ENCODE data around the gene CCDC107. TPM values are rescaled to one million over a fixed set of nuclear protein-coding genes. Genes with fewer than 3 reads are reported as not detected.

Gene CCDC107
- total and polyA plus RNA-seq, 2 of the 13 experiments (the other 11 are each of a cell fraction or from before 2014, with no cell fraction given) = 7.1 to 15.2 TPM

DNA sequence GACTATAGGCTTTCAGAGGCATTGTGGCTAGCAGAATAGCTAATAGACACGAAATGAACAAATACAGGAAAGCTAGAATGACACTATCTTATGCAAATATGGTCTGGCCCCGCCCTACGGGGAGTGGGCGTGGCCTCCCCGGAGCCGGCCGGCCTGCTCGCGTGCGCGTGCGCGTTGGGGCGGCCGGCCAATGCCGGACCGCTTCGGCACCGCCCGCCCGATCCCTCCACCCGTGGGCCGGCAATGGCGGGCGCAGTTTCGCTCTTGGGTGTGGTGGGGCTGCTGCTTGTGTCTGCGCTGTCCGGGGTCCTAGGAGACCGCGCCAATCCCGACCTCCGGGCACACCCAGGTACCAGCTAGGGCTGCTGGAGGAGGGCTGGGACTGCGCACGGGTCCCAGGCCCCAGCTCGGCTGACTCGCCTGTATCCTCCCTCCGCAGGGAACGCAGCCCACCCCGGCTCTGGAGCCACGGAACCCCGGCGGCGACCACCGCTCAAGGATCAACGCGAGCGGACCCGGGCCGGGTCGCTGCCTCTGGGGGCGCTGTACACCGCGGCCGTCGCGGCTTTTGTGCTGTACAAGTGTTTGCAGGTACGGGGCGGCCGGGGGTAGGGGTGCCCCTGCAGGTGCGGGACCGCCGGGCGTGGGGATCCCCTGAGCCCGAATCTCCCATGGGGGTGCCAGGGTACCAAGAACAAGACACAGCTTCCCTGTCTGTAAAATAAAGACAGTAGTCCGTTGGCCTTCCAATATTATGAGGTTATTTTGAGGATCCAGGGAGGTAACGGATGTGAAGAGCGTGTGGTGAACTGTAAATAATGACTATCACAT lies at the start of gene CCDC107 (continued):
- TF ChIP-seq GFI1 (CRISPR knock-in tag; IDR thresholded peaks at IDR 0.05; ENCODE audit: borderline replicate concordance) = peak; percentile 78; the same call in 1 of the 2 replicates
- peak; percentile 73; the same call in 1 of the 2 replicates for TF ChIP-seq KDM4B (CRISPR knock-in tag; IDR thresholded peaks at IDR 0.05)
- TF ChIP-seq KLF9 (CRISPR knock-in tag; IDR thresholded peaks at IDR 0.05; ENCODE audit: low read depth) = no peak
- no peak for TF ChIP-seq ZNF224 (CRISPR knock-in tag; IDR thresholded peaks at IDR 0.05)
- no peak for TF ChIP-seq ZSCAN22 (CRISPR knock-in tag; IDR thresholded peaks at IDR 0.05)
- TF ChIP-seq PHF20 (CRISPR knock-in tag; IDR thresholded peaks at IDR 0.05) = no peak; the same call in 1 of the 2 replicates
- no peak for TF ChIP-seq REXO4 (CRISPR knock-in tag; IDR thresholded peaks at IDR 0.05; ENCODE audit: borderline replicate concordance)
- peak; percentile 86 for TF ChIP-seq RAD21 (CRISPR knock-in tag; IDR thresholded peaks at IDR 0.05)
- no peak for TF ChIP-seq SMAD1 (CRISPR knock-in tag; IDR thresholded peaks at IDR 0.05; ENCODE audit: borderline replicate concordance, low read depth)
- no peak; the same call in 1 of the 2 replicates for TF ChIP-seq ZNF790 (CRISPR knock-in tag; IDR thresholded peaks at IDR 0.05; ENCODE audit: borderline replicate concordance)
- TF ChIP-seq, protein P1, sequence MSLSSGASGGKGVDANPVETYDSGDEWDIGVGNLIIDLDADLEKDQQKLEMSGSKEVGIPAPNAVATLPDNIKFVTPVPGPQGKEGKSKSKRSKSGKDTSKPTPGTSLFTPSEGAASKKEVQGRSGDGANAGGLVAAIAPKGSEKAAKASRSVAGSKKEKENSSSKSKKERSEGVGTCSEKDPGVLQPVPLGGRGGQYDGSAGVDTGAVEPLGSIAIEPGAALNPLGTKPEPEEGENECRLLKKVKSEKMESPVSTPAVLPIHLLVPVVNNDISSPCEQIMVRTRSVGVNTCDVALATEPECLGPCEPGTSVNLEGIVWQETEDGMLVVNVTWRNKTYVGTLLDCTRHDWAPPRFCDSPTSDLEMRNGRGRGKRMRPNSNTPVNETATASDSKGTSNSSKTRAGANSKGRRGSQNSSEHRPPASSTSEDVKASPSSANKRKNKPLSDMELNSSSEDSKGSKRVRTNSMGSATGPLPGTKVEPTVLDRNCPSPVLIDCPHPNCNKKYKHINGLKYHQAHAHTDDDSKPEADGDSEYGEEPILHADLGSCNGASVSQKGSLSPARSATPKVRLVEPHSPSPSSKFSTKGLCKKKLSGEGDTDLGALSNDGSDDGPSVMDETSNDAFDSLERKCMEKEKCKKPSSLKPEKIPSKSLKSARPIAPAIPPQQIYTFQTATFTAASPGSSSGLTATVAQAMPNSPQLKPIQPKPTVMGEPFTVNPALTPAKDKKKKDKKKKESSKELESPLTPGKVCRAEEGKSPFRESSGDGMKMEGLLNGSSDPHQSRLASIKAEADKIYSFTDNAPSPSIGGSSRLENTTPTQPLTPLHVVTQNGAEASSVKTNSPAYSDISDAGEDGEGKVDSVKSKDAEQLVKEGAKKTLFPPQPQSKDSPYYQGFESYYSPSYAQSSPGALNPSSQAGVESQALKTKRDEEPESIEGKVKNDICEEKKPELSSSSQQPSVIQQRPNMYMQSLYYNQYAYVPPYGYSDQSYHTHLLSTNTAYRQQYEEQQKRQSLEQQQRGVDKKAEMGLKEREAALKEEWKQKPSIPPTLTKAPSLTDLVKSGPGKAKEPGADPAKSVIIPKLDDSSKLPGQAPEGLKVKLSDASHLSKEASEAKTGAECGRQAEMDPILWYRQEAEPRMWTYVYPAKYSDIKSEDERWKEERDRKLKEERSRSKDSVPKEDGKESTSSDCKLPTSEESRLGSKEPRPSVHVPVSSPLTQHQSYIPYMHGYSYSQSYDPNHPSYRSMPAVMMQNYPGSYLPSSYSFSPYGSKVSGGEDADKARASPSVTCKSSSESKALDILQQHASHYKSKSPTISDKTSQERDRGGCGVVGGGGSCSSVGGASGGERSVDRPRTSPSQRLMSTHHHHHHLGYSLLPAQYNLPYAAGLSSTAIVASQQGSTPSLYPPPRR (CRISPR knock-in tag; IDR thresholded peaks at IDR 0.05; ENCODE audit: borderline replicate concordance) = peak; percentile 31; the same call in 1 of the 2 replicates
- peak; percentile 71; the same call in 1 of the 2 replicates for TF ChIP-seq ZNF333 (CRISPR knock-in tag; IDR thresholded peaks at IDR 0.05; ENCODE audit: borderline replicate concordance)
- TF ChIP-seq, protein P2, sequence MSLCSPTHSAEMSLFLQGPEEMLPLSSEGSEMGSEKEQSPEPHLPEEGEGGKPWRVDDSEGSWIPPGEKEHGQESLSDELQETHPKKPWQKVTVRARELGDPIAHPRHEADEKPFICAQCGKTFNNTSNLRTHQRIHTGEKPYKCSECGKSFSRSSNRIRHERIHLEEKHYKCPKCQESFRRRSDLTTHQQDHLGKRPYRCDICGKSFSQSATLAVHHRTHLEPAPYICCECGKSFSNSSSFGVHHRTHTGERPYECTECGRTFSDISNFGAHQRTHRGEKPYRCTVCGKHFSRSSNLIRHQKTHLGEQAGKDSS (CRISPR knock-in tag; IDR thresholded peaks at IDR 0.05; ENCODE audit: borderline replicate concordance, low read depth) = no peak
- TF ChIP-seq SYNCRIP (IDR thresholded peaks at IDR 0.05; ENCODE audit: insufficient read depth, low read depth, low read length) = no peak
- TF ChIP-seq, protein P3, sequence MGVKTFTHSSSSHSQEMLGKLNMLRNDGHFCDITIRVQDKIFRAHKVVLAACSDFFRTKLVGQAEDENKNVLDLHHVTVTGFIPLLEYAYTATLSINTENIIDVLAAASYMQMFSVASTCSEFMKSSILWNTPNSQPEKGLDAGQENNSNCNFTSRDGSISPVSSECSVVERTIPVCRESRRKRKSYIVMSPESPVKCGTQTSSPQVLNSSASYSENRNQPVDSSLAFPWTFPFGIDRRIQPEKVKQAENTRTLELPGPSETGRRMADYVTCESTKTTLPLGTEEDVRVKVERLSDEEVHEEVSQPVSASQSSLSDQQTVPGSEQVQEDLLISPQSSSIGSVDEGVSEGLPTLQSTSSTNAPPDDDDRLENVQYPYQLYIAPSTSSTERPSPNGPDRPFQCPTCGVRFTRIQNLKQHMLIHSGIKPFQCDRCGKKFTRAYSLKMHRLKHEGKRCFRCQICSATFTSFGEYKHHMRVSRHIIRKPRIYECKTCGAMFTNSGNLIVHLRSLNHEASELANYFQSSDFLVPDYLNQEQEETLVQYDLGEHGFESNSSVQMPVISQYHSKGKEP (CRISPR knock-in tag; IDR thresholded peaks at IDR 0.05) = no peak
- TF ChIP-seq ZNF160 (CRISPR knock-in tag; IDR thresholded peaks at IDR 0.05) = no peak
- no peak for TF ChIP-seq MATR3 (CRISPR knock-in tag; IDR thresholded peaks at IDR 0.05)
